ENCODE data around the gene SERBP1.

SERBP1 gene

GRCh38 chr1:67404212-67404620, 26.0 kb downstream of the SERBP1 start:
- no peak for DNase-seq

- no peak for DNase-seq
These were observed 28.8 kb downstream of the SERBP1 start for GRCh38 chr1:67401443-67401842.

- peak; percentile 78 to 79 for DNase-seq
These were observed 30.0 kb downstream of the SERBP1 start for GRCh38 chr1:67400029-67400786.

GRCh38 chr1:67399199-67399993, 30.8 kb downstream of the SERBP1 start:
- DNase-seq: no peak

- DNase-seq: no peak
These were observed 35.7 kb downstream of the SERBP1 start for GRCh38 chr1:67394548-67394947.

- no peak for DNase-seq
These were observed 36.5 kb downstream of the SERBP1 start for GRCh38 chr1:67393737-67394136.

- no peak for DNase-seq
These were observed 37.0 kb downstream of the SERBP1 start for GRCh38 chr1:67393240-67393639.

GRCh38 chr1:67390041-67390887, 39.9 kb downstream of the SERBP1 start:
- DNase-seq: no peak

GRCh38 chr1:67383999-67384638, 46.1 kb downstream of the SERBP1 start:
- DNase-seq: no peak

GRCh38 chr1:67382292-67382691, 47.9 kb downstream of the SERBP1 start:
- DNase-seq: no peak

GRCh38 chr1:67381154-67381553, 49.0 kb downstream of the SERBP1 start:
- DNase-seq: no peak

- no peak for DNase-seq
These were observed 52.9 kb downstream of the SERBP1 start for GRCh38 chr1:67377253-67377652.

- no peak for DNase-seq
These were observed 53.8 kb downstream of the SERBP1 start for GRCh38 chr1:67376381-67376780.

- no peak for DNase-seq
These were observed 57.3 kb downstream of the SERBP1 start for GRCh38 chr1:67372898-67373297.

GRCh38 chr1:67372136-67372535, 58.1 kb downstream of the SERBP1 start:
- no peak for DNase-seq

- no peak for DNase-seq
These were observed 58.5 kb downstream of the SERBP1 start for GRCh38 chr1:67371681-67372080.

GRCh38 chr1:67371043-67371442, 59.2 kb downstream of the SERBP1 start:
- no peak for DNase-seq

GRCh38 chr1:67368046-67368514, 62.1 kb downstream of the SERBP1 start:
- no peak for DNase-seq

GRCh38 chr1:67367370-67368045, 62.7 kb downstream of the SERBP1 start:
- DNase-seq: no peak

- DNase-seq: no peak
These were observed 68.6 kb downstream of the SERBP1 start for GRCh38 chr1:67361641-67362040.

- no peak for DNase-seq
These were observed 70.6 kb downstream of the SERBP1 start for GRCh38 chr1:67359592-67359991.
